HEK293T (cell line): ENCODE measurements around the gene SRM.

Experiments used
- CTBP1 ChIP-seq: fragments of 450-650 bp; IDR thresholded peaks from 2 replicates; pipeline ENCODE4 v1.6.1; 2016; ENCODE audit warnings: borderline replicate concordance
- FOXA1 ChIP-seq: fragments of 450-650 bp; IDR thresholded peaks from 2 replicates; pipeline ENCODE4 v1.6.1; 2016; ENCODE audit warnings: mild to moderate bottlenecking
- FOXK2 ChIP-seq: fragments of 450-650 bp; IDR thresholded peaks from 2 replicates; pipeline ENCODE4 v1.6.1; 2016; ENCODE audit warnings: mild to moderate bottlenecking
- SP1 ChIP-seq: fragments of 450-650 bp; IDR thresholded peaks from 2 replicates; pipeline ENCODE4 v1.6.1; 2017

DNA sequence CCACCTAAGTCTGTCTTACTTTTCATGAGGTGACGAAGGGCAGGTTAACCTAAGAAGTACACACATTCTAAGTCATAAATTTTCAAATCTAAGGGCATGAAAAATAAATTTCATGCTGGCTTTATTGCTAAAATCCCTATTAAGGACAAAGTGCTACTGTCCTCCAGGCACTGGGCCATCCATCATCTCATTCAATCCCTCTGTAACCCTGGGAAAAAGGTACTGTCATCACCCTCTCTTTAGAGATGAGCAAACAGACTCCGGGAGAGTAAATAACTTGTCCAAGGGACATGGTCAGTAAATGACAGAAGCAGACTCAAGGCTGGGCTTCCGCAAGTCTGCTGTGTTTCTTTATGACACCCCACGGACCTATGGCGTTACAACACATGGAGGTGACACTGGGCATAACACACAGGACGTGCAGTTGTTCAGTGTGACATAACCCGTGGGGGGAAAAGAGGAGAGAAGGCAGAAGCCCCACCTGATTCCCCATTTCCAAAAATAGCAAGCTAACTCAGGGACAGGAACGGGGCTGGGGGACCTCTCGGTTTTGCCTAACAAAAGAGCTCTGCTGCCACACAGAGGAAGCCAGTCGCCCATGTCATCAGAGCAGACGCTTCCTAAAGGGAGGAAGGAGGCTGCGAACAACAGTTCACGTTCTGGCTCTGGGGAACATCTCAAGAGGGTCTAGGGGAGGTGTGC, 12.5 kb upstream of the SRM start:
- TF ChIP-seq SP1: no peak
- no peak for TF ChIP-seq CTBP1
- no peak for TF ChIP-seq FOXA1
- no peak for TF ChIP-seq FOXK2
